ENCODE measurements around the gene THAP11.

DNA sequence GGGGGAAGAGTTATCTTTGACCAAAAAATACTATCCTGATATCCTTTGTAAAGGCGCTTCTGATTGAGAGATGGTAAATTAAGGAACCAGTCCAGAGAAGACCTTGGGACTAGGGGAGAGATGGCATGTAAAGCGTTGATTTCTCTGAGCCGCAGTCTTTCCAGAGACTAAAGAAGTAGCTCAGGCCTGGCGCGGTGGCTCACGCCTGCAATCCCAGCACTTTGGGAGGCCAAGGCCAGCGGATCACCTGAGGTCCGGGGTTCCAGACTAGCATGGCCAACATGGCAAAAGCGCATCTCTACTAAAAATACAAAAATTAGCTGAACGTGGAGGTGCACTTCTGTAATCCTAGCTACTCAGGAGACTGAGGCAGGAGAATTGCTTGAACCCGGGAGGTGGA, 6.0 kb downstream of the THAP11 start:
- TF ChIP-seq MAX (IDR thresholded peaks at IDR 0.05) (no peak), POLR2A (IDR thresholded peaks at IDR 0.05; ENCODE audit: low read length) (no peak), BHLHE40 (IDR thresholded peaks at IDR 0.05; ENCODE audit: low read depth, low read length) (no peak), BCL3 (IDR thresholded peaks at IDR 0.05) (no peak), MYC (IDR thresholded peaks at IDR 0.05; ENCODE audit: borderline replicate concordance, low read length) (no peak), PBX3 (IDR thresholded peaks at IDR 0.05) (no peak), HDAC2 (IDR thresholded peaks at IDR 0.05) (no peak)
- TF ChIP-seq, protein P1, sequence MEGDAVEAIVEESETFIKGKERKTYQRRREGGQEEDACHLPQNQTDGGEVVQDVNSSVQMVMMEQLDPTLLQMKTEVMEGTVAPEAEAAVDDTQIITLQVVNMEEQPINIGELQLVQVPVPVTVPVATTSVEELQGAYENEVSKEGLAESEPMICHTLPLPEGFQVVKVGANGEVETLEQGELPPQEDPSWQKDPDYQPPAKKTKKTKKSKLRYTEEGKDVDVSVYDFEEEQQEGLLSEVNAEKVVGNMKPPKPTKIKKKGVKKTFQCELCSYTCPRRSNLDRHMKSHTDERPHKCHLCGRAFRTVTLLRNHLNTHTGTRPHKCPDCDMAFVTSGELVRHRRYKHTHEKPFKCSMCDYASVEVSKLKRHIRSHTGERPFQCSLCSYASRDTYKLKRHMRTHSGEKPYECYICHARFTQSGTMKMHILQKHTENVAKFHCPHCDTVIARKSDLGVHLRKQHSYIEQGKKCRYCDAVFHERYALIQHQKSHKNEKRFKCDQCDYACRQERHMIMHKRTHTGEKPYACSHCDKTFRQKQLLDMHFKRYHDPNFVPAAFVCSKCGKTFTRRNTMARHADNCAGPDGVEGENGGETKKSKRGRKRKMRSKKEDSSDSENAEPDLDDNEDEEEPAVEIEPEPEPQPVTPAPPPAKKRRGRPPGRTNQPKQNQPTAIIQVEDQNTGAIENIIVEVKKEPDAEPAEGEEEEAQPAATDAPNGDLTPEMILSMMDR (IDR thresholded peaks at IDR 0.05) = no peak

All from A549 (cell line).